Diencephalon (tissue), 1 donor: ENCODE data around the gene GPR183. TPM values are rescaled to one million over a fixed set of nuclear protein-coding genes. Genes with fewer than 3 reads are reported as not detected.

ENCODE experiments used
- small RNA-seq: library from RNA; depleted of rRNA; stranded (forward); fragments of <200 nt; gene quantifications from one replicate; pipeline ENCODE3, GENCODE V24; 2014
- total RNA-seq: library from RNA; depleted of rRNA; stranded (reverse); fragments of >200 nt; gene quantifications from one replicate; pipeline ENCODE4 v1.2.3, GENCODE V29; 2014

Gene GPR183, protein sequence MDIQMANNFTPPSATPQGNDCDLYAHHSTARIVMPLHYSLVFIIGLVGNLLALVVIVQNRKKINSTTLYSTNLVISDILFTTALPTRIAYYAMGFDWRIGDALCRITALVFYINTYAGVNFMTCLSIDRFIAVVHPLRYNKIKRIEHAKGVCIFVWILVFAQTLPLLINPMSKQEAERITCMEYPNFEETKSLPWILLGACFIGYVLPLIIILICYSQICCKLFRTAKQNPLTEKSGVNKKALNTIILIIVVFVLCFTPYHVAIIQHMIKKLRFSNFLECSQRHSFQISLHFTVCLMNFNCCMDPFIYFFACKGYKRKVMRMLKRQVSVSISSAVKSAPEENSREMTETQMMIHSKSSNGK
- 3.2 TPM for total RNA-seq

DNA sequence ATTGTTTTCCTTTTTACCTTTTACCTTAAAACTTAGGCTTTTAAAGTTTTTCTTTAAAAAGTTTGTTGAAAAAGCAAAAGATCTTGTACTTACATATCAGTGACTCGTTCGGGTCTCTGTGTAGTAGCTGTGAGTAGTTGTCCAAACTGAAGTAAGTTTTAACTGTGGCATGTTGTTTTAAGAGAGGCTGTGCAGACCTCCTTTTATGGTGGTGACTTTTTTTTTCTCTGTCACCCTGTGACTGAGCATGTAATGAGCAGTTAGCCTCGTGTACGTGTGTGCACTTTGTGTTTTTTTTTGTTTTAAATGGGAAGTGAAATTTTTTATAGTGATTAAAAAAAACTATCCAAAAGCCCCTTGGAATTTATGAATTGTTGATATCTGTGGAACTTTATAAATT is at the start of gene GPR183:
GPR183 (minus strand) TSS at position 153 of the 400 bp plus-strand sequence. CDS start 11,254 bp downstream, outside the sequence.

DNA sequence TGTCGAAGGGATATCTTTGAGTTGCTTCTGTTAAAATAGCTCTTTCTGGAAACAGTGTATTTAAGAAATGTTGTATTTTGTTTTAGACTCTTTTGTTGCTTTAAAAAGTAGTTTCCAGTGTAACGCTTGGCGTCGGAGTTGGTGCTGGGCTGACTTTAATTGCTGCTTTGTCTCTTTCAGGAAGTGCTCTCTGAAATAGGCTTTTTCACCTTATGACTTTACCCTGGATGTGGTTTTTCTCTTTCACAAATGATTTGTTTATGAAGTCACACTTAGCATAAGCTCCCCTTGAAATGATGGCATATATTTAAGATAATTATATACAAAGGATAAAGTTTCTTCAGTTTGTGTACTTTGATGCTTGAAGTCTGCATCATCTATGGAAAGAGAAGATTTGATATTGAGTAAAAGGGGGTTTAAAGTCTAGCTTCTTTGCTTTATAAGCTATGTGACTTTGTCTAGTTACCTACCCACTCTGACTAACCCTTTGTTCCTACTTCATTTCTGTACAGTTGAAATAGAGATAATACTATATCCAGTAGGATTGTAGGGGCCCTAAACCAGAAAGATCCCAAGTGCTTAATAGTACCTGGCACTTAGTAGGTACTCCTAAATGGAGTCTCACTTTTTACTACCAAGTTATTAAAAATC is 48.9 kb downstream of the GPR183 start, which contains the start of gene GPR18:
GPR18 (minus strand) TSS at position 170 of the 651 bp plus-strand sequence. CDS start 2,507 bp downstream, outside the sequence.

Small RNAs within 50 kb of the gene (small RNA-seq; reads per million reads assigned to genes)
- gene MIR623, result not detected

Other genes with a start within 250 kb of the GPR183 start
- gene UBAC2, start 106.5 kb downstream of the GPR183 start, total RNA-seq, result 35.8 TPM
- gene GPR18, start 49.0 kb downstream of the GPR183 start, total RNA-seq, result not detected
- 130 TPM for gene TM9SF2, start 194.1 kb upstream of the GPR183 start, total RNA-seq